ENCODE results near the gene C14orf132. TPM values are rescaled to one million over a fixed set of nuclear protein-coding genes. Genes with fewer than 3 reads are reported as not detected.

Gene C14orf132
- total RNA-seq, 4 donors from 2014 or later: 2.7 to 3.7 (median 3.0) TPM

- no peak overlapping the region for H3K27ac ChIP-seq
- peaks cover 7 to 13% of the 10 kb centered on the region in 2 donors for H3K4me1 ChIP-seq
- H3K9me3 ChIP-seq: no peaks in the 10 kb centered on the region
- H3K4me3 ChIP-seq (replicated peaks in 1 of 3): no peak overlapping the region
- 30 to 31% methylated on average over 3 of the region's 3 CpGs for WGBS, 2 donors
- H3K36me3 ChIP-seq: no peaks in the 10 kb centered on the region
- DNase-seq: peak; percentile 29 to 34
- intact Hi-C loops (cut with DNase I): no loop called here
- H3K27me3 ChIP-seq: no peaks in the 10 kb centered on the region
- TF ChIP-seq POLR2A (IDR thresholded peaks at IDR 0.05): no peak
- TF ChIP-seq CTCF (IDR thresholded peaks at IDR 0.05): no peak
Observed at GRCh38 chr14:96112032-96112431, 72.9 kb downstream of the C14orf132 start.

GRCh38 chr14:96114002-96114401, 74.8 kb downstream of the C14orf132 start:
- H3K4me1 ChIP-seq: peaks cover 13 to 19% of the 10 kb centered on the region in 2 donors
- intact Hi-C loops (cut with DNase I): no loop called here
- no peak for DNase-seq
- no peaks in the 10 kb centered on the region for H3K27me3 ChIP-seq
- TF ChIP-seq CTCF (IDR thresholded peaks at IDR 0.05): no peak
- no peak for TF ChIP-seq POLR2A (IDR thresholded peaks at IDR 0.05)
- no peaks in the 10 kb centered on the region for H3K9me3 ChIP-seq
- no peak overlapping the region for H3K4me3 ChIP-seq (replicated peaks in 1 of 3)
- no peaks in the 10 kb centered on the region for H3K36me3 ChIP-seq
- no peak overlapping the region for H3K27ac ChIP-seq

GRCh38 chr14:96117101-96117897, 78.1 kb downstream of the C14orf132 start:
- DNase-seq: peak; percentile 46 to 56
- TF ChIP-seq CTCF (IDR thresholded peaks at IDR 0.05) (no peak), POLR2A (IDR thresholded peaks at IDR 0.05) (no peak)
- Histone ChIP-seq H3K36me3 (no peaks in the 10 kb centered on the region), H3K27ac (peak overlapping the region; percentile 7 to 58 (median 58)), H3K4me1 (peaks cover 13 to 19% of the 10 kb centered on the region in 2 donors), H3K4me3 (replicated peaks in 1 of 3) (no peak overlapping the region), H3K27me3 (no peaks in the 10 kb centered on the region), H3K9me3 (no peaks in the 10 kb centered on the region)
- intact Hi-C loops (cut with DNase I): no loop called here
- WGBS, 2 donors: 52 to 54% methylated on average over 7 of the region's 7 CpGs

GRCh38 chr14:96117960-96118359, 78.8 kb downstream of the C14orf132 start:
- Histone ChIP-seq H3K9me3 (no peaks in the 10 kb centered on the region), H3K4me1 (peaks cover 13 to 19% of the 10 kb centered on the region in 2 donors), H3K27me3 (no peaks in the 10 kb centered on the region), H3K27ac (peak overlapping the region in 1 of 3 donors; percentile 58), H3K36me3 (no peaks in the 10 kb centered on the region), H3K4me3 (replicated peaks in 1 of 3) (no peak overlapping the region)
- intact Hi-C loops (cut with DNase I): no loop called here
- TF ChIP-seq POLR2A (IDR thresholded peaks at IDR 0.05) (no peak), CTCF (IDR thresholded peaks at IDR 0.05) (no peak)
- no peak for DNase-seq
- 70 to 76% methylated on average over 6 of the region's 6 CpGs for WGBS, 2 donors

GRCh38 chr14:96118391-96118790, 79.2 kb downstream of the C14orf132 start:
- TF ChIP-seq POLR2A (IDR thresholded peaks at IDR 0.05) (no peak), CTCF (IDR thresholded peaks at IDR 0.05) (no peak)
- 84 to 91% methylated on average over 3 of the region's 3 CpGs for WGBS, 2 donors
- Histone ChIP-seq H3K36me3 (no peaks in the 10 kb centered on the region), H3K27me3 (no peaks in the 10 kb centered on the region), H3K9me3 (no peaks in the 10 kb centered on the region), H3K27ac (no peak overlapping the region), H3K4me1 (peaks cover 13 to 19% of the 10 kb centered on the region in 2 donors), H3K4me3 (replicated peaks in 1 of 3) (no peak overlapping the region)
- no peak for DNase-seq
- intact Hi-C loops (cut with DNase I): no loop called here
